Stomach (tissue), 4 donors: ENCODE data around the gene OSCAR.

Experiments used
- EP300 ChIP-seq: sonication (generic); formaldehyde crosslinking; IDR thresholded peaks from one replicate; pipeline ENCODE4 v1.6.1; 2017; ENCODE audit warnings: antibody characterized with exemption
- POLR2A ChIP-seq, 4 donors: fragments of 450-650 bp; IDR thresholded peaks; one replicate each; pipeline ENCODE4 v1.6.1; 2016; ENCODE audit warnings: antibody characterized with exemption in 4 of 4, control low read depth in 2 of 4, mild to moderate bottlenecking in 1 of 4, moderate library complexity in 1 of 4

DNA sequence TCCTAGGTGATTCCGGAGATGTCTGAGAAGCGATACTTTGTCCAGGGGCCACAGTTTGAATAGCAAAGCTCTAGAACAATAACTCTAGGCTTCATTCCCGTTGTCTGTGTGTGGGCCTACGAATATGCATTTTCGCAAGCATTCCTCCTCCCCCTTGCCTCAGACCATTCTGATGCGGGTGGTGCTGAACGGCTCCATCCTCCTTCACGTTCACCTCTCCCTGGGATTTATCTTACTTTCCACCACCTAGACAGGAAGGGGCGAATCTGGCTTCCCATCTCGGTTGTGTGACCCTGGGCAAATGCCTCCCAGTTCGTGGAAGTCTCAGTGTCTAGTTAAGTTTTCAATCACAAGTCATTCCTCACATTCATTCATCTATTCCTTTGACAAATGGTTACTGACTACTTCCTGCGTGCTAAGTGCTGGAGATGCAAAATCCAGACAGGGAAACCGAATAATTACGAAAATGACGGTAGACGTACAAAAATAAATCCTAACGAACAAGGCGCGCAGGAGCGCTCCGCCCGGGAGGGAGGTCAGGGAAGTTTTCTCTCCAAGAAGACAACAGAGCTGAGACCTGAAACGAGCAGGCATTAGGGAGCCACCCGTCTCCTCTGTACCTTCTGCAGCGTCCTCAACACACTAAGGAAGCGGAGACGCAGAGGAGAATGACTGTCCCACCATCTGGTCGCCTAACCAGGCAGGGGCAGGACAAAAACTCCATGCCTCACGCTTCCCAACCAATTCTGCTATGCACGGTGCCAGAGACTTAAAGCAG is 35.7 kb upstream of the OSCAR start:
- TF ChIP-seq EP300 (no peak), POLR2A (IDR thresholded peaks at IDR 0.05) (no peak)
